HG03460 (cell line): ENCODE results near the gene KCNAB3.
A peak's percentile ranks its signal among the peaks of the same experiment; 100 is the strongest.

ENCODE experiments used
- ATAC-seq: cut with Tn5 transposase; IDR thresholded peaks from one replicate; pipeline ENCODE4 v1.9.1; 2021; ENCODE audit not compliant: unreplicated experiment

KCNAB3 gene

GRCh38 chr17:7943291-7943690 is 13.6 kb upstream of the KCNAB3 start:
- ATAC-seq, result no peak

DNA sequence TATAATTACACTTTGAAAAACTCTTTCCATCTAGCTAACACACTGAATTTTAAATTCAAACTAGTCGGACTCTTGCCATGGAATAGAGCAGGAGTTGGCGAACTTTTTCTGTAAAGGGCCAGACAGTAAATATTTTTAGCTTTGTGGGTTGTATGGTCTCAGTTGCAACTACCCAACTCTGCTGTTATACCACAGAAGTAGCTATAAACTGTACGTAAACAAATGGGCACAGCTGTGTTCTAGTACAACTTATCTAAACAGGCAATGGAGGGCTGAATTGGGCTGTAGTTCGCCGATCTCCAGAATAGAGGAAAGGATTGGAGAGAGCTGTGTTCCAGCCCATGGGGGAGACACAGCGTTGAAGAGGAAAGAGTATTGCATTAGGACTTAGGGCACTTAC is 11.1 kb upstream of the KCNAB3 start:
- no peak for ATAC-seq

DNA sequence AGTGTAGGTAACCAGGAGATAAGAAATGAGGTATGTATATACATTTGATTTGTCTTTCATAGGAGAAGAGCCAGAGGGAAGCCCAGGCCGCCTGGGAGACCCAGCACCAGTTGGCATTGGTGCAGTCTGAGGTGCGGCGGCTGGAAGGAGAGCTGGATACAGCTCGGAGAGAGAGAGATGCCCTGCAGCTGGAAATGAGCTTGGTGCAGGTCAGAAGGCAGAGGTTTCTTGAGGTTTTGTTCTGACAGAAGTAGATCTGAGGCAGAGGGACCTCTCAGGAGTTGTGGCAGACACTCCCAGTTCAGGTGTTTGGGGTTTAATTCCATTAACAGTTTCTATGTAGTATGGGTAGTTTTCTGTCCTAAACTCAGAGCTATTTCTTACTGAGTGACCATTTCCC is 10.4 kb upstream of the KCNAB3 start:
- no peak for ATAC-seq

GRCh38 chr17:7935859-7936258 is 6.2 kb upstream of the KCNAB3 start:
- ATAC-seq, result no peak

- no peak for ATAC-seq
These were observed 3.3 kb upstream of the KCNAB3 start for GRCh38 chr17:7932949-7933348.

DNA sequence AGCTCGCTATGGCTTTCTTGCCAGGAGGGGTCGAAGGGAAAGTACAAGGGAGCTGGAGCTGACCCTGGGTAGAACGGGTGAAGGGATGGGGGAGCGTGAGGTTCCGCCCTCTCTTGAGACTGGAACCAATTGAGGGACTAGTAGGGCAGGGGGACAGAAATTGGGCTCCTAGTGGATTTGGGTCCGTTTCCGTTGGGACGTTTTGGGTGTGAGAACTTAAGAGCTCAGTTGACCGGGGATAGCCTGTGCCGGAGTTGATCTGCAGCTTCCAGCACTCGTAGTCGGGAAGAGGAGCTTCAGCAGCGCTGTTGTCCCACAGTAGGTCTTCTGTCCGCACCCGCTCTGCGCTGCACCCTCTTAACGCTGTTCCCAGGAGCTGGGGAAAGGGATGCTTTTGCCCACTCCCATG is 2.8 kb upstream of the KCNAB3 start:
- ATAC-seq, result peak; percentile 20

DNA sequence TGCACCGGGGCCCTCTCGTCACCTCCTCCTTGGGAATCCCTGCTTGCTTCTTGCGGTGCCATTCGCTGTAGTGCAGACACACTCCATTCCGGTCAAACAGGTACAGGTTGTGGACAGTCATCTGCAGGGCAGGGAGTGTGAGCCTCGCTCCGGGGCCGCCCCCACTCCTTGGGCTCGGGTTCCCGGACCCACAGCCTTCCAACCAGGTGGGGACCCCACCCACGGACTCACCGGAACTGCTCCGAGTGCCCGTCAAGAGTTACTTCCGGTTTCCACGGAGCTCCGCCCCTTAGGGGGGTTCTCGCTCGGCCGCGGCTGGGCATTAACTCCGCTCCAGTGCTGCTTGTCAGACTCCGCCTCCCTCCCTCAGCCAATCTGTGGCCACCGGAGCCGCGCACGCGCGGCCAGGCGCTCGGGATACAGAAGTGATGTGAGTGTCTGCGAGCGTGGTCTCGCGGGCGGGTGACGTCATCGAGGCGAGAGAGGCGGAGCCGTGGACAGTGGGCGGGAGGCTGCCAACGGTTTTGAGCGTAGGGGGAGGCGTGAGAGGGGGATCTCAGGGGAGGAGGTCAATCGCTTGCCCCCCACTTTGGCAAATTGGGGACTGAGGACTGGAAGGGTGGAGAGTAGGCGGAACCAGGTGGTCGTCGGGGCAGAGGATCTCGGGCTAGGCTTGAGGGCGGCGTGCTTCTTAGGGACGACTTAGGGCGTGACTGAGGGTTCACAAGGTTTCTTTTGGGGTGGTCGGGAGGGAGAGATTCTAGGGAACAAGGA is 2.2 kb upstream of the KCNAB3 start, which contains the start of the genes CNTROB and TRAPPC1:
Gene CNTROB, plus strand, starts transcription at position 498 of the 774 bp plus-strand sequence. CDS start 874 bp downstream, outside the sequence.
Gene TRAPPC1, minus strand, starts transcription at position 238 of the 774 bp plus-strand sequence. Its CDS starts 117 bp downstream, at position 121.
- ATAC-seq, result peak; percentile 89

DNA sequence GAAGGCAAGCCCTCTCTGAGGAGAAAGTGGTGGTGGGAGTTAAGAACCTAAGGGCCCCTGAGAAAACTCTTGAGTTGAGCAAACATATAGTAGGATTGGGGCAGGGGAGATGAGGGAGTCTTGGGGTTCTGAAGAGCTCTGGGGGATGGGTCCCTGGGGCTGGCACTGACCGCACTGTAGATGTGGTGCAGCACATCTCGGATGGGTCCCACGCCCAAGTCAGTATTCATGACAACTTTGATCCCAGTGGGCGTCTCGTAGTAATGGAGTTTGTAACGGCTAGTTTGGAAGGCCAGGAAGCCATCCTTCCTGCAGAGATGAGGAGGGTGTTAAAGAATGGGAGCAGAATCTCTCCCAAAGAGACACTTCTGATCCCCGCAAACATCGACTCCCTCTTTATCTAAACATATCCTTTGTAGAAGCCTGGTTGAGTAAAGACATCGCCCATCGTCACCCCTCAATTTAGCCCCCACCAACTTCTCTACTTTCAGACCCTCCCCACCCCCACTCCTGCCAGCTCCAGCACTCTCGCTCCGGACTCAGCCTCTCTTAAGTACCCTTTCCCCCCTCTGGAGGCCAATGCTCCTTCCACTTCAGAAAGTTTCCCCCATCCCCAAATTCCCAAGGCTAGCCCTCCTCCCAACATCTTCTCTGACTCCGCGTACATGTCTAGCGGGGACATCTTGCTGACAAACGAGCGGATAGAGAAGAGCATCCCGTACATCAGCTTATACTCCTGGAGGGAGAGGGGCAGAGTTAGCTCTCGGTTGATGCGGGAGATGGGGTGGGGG is 1.4 kb upstream of the KCNAB3 start:
- no peak for ATAC-seq

DNA sequence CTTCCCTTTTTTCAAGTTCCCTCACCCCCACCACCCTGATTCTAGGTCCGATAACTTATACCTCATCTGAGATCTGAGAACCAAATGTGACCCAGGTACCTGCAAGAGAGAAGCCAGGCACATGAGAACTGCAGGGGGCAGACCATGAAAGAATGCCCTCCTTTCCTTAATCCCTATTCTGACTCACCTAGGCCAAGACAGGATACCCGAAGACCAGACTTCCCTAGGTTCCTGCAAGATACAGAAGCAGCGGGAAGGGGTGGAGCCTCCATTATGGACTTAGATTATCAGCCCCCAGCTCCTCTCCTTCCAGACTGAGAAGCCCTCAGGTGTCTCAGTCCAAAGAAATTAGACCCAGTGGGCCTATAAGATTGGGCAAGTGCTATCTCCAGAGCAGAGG is 2.1 kb downstream of the KCNAB3 start:
- no peak for ATAC-seq

DNA sequence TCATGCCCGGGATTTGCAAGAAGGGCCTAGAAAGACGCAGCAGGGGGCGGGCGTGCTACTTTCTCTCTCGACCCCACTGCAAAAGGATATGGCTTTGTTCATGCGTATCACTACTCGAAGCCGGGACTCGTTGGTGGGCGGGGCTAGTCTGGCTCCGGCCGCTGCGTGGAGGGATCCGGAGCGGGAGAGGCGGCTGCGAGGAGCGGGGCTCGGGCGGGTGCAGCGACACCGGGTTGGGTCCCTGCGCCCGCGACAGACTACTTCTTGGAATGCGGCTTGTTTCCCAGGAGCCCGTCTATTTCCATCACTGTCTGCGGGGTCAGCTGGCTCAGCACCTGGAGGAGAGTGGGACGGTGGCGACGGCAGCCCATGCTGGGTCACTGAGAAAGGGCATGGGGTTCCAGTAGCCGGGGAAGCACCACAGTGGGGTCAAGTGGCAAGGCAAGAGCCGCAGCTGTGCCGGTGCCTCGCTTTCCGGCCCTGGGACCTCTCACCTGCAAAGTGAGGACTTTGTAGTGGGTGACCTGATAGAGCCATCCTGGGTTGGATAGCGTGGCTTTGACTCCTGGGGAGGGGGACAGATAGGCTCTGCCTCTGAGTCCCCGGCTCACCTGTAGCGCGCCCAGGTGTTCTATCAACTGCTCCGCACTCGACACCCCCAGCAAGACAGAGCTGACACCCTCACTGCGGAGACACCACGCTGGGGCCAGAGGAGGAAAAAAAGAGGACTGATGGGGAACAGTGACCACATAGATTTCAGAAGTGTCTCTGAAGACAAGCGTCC is 6.6 kb downstream of the KCNAB3 start:
- ATAC-seq, result no peak

GRCh38 chr17:7922269-7922844 is 7.3 kb downstream of the KCNAB3 start:
- ATAC-seq, result no peak

- ATAC-seq, result no peak
These were observed 12.8 kb downstream of the KCNAB3 start for GRCh38 chr17:7916808-7917207.

DNA sequence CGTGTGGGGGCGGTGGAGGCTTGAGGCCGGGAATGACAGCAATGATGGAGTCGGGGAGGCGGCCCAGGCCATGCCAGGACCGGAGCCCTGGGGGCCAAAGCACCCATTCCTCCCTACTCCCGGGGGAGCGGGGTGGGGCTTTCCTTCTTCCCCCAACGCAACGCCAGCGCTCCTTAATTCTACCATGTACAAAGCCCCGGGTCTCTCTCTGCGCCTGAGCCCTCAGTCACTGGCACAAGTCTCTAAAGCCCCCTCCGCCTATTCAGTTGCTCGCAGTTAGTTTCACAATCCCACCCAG is 13.3 kb downstream of the KCNAB3 start:
- ATAC-seq, result no peak

DNA sequence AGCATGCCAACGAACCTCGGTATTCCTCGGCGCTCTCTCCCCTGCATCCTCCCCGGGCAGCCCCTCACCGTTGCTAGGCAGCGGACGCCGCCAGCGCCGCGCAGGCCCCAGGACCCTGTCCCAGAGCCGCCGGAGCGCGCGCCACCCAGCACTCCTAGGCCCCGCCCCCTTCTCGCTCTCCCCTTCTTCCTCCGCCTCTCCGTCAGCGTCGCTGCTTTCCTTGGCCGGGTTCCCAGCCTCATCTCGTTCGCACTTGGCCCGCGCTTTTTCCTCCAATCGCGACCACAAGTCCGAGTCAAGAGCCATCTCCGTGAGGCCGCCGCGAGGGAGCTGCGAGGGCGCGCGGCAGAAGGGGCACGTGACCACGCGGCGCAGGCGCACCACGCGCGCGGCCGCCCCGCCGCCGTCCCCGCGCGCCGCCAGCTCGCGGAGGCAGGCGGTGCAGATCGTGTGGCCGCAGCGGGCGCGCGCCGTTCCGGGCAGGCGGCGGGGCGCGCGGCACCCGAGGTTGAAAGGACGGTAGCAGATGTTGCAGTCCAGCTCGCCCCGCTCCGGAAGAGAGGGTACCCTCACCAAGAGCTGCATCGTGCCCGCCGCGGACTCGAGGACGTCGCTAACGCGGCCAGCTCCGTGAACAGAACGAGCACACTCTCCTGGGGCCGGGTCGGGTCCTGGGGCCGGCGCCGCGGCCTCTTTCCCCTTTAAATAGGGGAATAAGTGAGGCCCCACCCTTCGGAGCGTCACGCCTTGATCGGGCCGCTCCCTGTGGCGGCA is 13.9 kb downstream of the KCNAB3 start, which contains the start of gene RNF227:
Gene RNF227, minus strand, starts transcription at position 679 of the 774 bp plus-strand sequence. Its CDS starts 94 bp downstream, at position 585.
- ATAC-seq, result peak; percentile 67

DNA sequence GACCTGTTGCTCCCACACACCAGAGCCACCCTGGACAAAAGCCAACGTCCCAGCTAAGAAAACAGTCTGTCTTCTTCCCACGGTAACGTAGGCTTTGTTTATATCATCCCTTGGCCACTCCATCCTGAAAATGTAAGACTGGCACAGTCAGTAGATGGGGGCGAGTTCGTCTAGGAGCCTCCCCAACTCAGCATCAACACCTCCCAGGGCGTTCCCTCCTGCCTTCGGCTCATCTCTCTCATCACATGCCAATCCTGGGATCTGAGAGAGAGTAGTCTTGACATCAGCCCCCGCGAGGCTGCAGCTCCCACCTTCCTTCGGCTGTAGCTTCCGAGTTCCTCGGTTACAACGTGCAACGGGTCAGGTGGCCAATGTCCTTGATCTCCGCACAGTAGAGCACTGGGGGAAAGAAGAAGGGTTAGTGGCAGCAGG is 14.5 kb downstream of the KCNAB3 start:
- peak; percentile 10 for ATAC-seq

- ATAC-seq, result no peak
These were observed 16.6 kb downstream of the KCNAB3 start for GRCh38 chr17:7912927-7913524.

DNA sequence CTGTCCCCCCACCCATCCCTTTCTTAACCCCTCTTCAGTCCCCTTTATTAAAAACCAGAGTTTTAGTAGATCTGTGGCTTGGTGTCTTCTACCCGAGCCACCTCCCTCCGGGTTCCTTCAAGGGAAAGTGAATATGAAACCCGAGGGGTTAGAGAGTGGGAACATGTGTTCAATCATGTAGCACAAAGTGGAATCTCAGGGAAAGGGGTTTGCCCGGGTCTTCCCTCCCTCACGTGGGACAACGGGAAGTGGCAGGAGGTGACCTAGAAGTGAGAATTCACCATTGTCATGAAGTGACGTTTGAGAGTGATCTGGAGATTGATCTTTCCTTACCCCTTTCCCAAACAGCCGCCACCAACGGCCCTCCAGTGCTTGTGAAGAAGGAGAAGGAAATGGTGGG is 18.5 kb downstream of the KCNAB3 start:
- ATAC-seq, result no peak

GRCh38 chr17:7910711-7911110 is 18.9 kb downstream of the KCNAB3 start:
- ATAC-seq, result no peak

DNA sequence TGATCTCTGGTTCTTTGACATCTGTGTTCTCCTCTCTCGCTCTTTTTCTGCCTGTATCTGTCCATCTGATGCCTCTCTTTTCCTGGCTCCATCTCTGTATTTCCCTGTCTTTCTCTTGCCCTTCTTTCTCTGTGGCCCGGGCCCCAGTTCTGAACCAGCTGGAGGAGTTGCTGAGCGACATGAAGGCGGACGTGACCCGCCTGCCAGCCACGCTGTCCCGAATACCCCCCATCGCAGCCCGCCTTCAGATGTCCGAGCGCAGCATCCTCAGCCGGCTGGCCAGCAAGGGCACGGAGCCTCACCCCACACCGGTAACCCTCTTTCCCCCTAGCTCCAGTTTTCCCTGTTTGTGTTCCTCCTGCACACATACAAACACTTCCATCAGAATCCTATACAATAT is 19.4 kb downstream of the KCNAB3 start:
- ATAC-seq, result no peak

DNA sequence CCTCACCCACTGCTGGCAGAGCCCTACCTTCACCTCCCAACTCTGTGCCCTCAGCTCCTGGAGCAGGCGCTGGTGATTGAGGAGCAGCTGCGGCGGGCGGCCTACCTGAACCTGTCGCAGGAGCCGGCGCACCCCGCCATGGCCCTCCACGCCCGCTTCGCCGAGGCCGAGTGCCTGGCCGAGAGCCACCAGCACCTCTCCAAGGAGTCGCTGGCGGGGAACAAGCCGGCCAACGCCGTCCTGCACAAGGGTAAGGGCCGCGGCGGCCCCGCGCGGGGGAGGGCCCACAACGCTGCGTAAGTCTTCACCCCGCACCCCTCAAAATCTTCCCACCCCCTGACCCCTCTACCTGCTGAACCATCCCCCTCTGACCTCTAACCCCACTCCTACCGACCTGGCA is 20.6 kb downstream of the KCNAB3 start:
- ATAC-seq, result no peak
